A549 (cell line): ENCODE measurements around the gene PAM16. TPM values are rescaled to one million over a fixed set of nuclear protein-coding genes. Genes with fewer than 3 reads are reported as not detected.

Source experiments
- ATAC-seq, 2 experiments: fragments of 200-7000 bp in 1 of 2; fragments of >200 bp in 1 of 2; cut with Nextera tagmentation in 1 of 2; cut with Tn5 transposase in 1 of 2; 3 replicates each; pipeline versions ENCODE4 v1.8.0 to v1.9.1; 2018 to 2020; ENCODE audit warnings: mild to moderate bottlenecking in 1 of 2, moderate library complexity in 1 of 2
- CTCF ChIA-PET: fragments of 300-600 bp; sonication (Branson Sonifier 250); formaldehyde crosslinking; extraction: SDS; loops from one replicate; lab custom pipeline; 2021; ENCODE audit warnings: antibody characterized with exemption, inconsistent platforms; lab: Yijun Ruan, JAX
- POLR2A ChIA-PET: fragments of 350-600 bp; formaldehyde crosslinking; extraction: SDS; loops from one replicate; lab custom pipeline; 2021; ENCODE audit warnings: antibody characterized with exemption, inconsistent platforms; lab: Yijun Ruan, JAX
- DNase-seq, 2 experiments: peaks; one replicate each; pipeline versions ENCODE4 v3.0.0 to v3.0.0-alpha.2; 2011 to 2016; ENCODE audit warnings: low read depth in 1 of 2, low spot score in 1 of 2
- FAIRE-seq: peaks from 2 replicates; lab custom pipeline; 2011; peaks lifted over from hg19 to GRCh38; lab: Jason Lieb, UNC
- H3K27ac ChIP-seq, 2 experiments: fragments of >200 bp; sonication (Bioruptor Twin); formaldehyde crosslinking; 3 replicates each; pipeline ENCODE4 v1.5.1; 2016 to 2017
- H3K4me1 ChIP-seq: fragments of >200 bp; sonication (Bioruptor Twin); formaldehyde crosslinking; 3 replicates; pipeline ENCODE4 v1.6.1; 2016
- H3K4me2 ChIP-seq: fragments of >200 bp; sonication (Bioruptor Twin); formaldehyde crosslinking; 3 replicates; pipeline ENCODE4 v1.6.1; 2016
- H3K4me3 ChIP-seq: fragments of >200 bp; sonication (Bioruptor Twin); formaldehyde crosslinking; 3 replicates; pipeline ENCODE4 v1.5.1; 2016
- H3K9me3 ChIP-seq: fragments of >200 bp; sonication (Bioruptor Twin); formaldehyde crosslinking; 3 replicates; pipeline ENCODE4 v1.6.1; 2016
- CHD2 ChIP-seq: fragments of 150-350 bp; IDR thresholded peaks from 2 replicates; pipeline ENCODE4 v1.6.1; 2014; ENCODE audit warnings: low read length; ENCODE audit not compliant: partially characterized antibody
- CHD4 ChIP-seq: fragments of 200-600 bp; sonication (generic); IDR thresholded peaks from 2 replicates; pipeline ENCODE4 v1.6.1; 2016; ENCODE audit warnings: antibody characterized with exemption, mild to moderate bottlenecking, borderline replicate concordance
- EHMT2 ChIP-seq: fragments of 200-600 bp; sonication (generic); IDR thresholded peaks from 2 replicates; pipeline ENCODE4 v1.6.1; 2016; ENCODE audit warnings: antibody characterized with exemption, low read depth, mild to moderate bottlenecking, moderate library complexity
- KDM1A ChIP-seq: fragments of 200-600 bp; sonication (generic); IDR thresholded peaks from 2 replicates; pipeline ENCODE4 v1.6.1; 2016; ENCODE audit warnings: low read depth, mild to moderate bottlenecking
- PBX3 ChIP-seq: IDR thresholded peaks from 2 replicates; pipeline ENCODE4 v1.6.1; 2012
- PHF8 ChIP-seq: fragments of 200-600 bp; sonication (generic); IDR thresholded peaks from 2 replicates; pipeline ENCODE4 v1.6.1; 2016; ENCODE audit warnings: low read depth, mild to moderate bottlenecking, antibody characterized with exemption, moderate library complexity, borderline replicate concordance
- RCOR1 ChIP-seq: fragments of 150-350 bp; IDR thresholded peaks from 2 replicates; pipeline ENCODE4 v1.6.1; 2014; ENCODE audit warnings: antibody characterized with exemption, low read length, low read depth
- REST ChIP-seq: fragments of 200-600 bp; sonication (generic); IDR thresholded peaks from 2 replicates; pipeline ENCODE4 v1.6.1; 2016; ENCODE audit warnings: antibody characterized with exemption, mild to moderate bottlenecking, moderate library complexity
- TFCP2L1 ChIP-seq: fragments of 250-450 bp; sonication (Bioruptor Pico); IDR thresholded peaks from 2 replicates; pipeline ENCODE4 v1.5.0; 2021; ENCODE audit warnings: mild to moderate bottlenecking
- ZFP36 ChIP-seq: fragments of 450-650 bp; IDR thresholded peaks from 2 replicates; pipeline ENCODE4 v1.6.1; 2014; ENCODE audit warnings: borderline replicate concordance; ENCODE audit not compliant: partially characterized antibody
- WGBS: methylation state at CpG from one replicate; pipeline ENCODE4 v1.1.6; 2017; ENCODE audit errors: missing lambda C conversion rate; 5-methylcytosine and 5-hydroxymethylcytosine counted together
- polyA plus RNA-seq, 4 experiments: library from polyadenylated mRNA; depleted of rRNA in 3 of 4; stranded (reverse); fragments of >200 nt; fragmentation: RNase III in 1 of 4; extraction: RNeasy Plus Mini Kit Qiagen cat#74134 plus additional on column Dnase treatment in 1 of 4; gene quantifications; 2 replicates in 3 of 4; 3 replicates in 1 of 4; pipeline ENCODE4 v1.2.3, GENCODE V29; 2011 to 2017
- TF ChIP-seq, protein P1 (sequence below): fragments of 450-650 bp; IDR thresholded peaks from 2 replicates; pipeline ENCODE4 v1.6.1; 2014; ENCODE audit warnings: antibody characterized with exemption
- TF ChIP-seq, protein P2 (sequence below): fragments of 250-450 bp; sonication (Bioruptor Pico); IDR thresholded peaks from 2 replicates; pipeline ENCODE4 v1.5.0; 2020; ENCODE audit warnings: low read depth, mild to moderate bottlenecking, moderate library complexity
- TF ChIP-seq, protein P3 (sequence below): fragments of >200 bp; sonication (Bioruptor Twin); formaldehyde crosslinking; IDR thresholded peaks from 3 replicates; pipeline ENCODE4 v1.5.1; 2016
- TF ChIP-seq, protein P4 (sequence below): IDR thresholded peaks from 2 replicates; pipeline ENCODE4 v1.6.1; 2012; ENCODE audit warnings: low read depth, borderline replicate concordance

PAM16 gene
- polyA plus RNA-seq, 2 of the 4 experiments (the other 2 are of a cell fraction), result 55.1 to 59.1 TPM

DNA sequence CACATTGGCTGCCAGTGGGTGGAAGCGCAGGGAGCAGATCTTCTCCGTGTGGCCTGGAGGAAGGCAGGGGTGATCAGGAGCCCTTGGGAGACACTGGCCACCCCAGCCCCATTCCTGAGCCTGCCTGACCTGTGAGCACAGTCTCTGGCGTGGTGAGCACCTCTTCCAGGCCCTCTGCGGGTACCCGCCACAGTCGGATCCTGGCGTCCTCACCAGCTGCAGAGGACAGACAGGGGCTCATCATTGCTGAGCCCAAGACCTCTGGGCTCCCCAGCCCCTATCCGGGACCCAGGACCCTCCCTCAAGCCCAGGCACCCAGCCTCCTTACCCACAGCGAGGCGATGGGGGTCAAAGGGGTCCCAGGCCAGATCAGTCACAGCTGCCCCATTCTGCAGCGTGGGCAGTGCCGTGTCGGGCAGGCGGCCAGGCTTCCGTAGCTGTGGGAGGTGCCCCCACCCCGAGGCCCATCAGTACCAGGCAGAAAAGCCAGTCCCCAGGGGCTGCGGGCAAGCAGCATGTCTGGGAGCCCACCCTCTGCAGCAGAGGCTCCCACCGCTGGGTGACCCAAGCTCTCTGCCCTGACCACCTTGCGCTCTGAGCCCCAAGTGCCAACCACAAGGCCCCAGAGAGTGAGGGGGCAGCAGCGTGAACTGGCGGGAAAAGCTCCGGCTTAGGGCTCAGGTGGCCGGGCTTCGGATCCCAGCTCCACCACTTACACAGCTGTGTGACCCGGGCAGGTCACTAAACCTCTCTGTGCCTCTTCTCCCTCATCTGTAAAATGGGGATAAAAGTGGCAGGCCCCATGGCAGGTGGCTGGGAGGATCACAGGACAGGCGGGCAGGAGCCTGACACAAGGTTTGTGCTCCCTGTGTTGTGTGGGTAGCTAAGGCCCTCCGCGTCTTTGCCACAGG is 10.2 kb upstream of the PAM16 start:
- DNase-seq, result no peak
- CTCF ChIA-PET, result interaction anchor here (1.1 to 14.1 kb wide), 5 partner anchors 8 to 72 kb away, joined by 3 to 833 read pairs (median 47); partner anchors contain the start of gene VASN
- WGBS, result 92% methylated on average over 28 of the region's 28 CpGs
- Histone ChIP-seq H3K4me3 (no peak overlapping the region), H3K9me3 (no peaks in the 10 kb centered on the region), H3K27ac (no peak overlapping the region), H3K4me1 (peaks cover 13% of the 10 kb centered on the region; the same call in 2 of the 3 replicates), H3K4me2 (no peak overlapping the region)
- POLR2A ChIA-PET, result no interaction called here
- ATAC-seq, result peak; percentile 7 to 35; a peak in 2 of 6 replicates
- FAIRE-seq, result no peak
- TF ChIP-seq ZFP36 (peak; percentile 54), CHD4 (no peak), KDM1A (0 out of 2 replicates have a peak, but pooled peaks have one; percentile 57)

DNA sequence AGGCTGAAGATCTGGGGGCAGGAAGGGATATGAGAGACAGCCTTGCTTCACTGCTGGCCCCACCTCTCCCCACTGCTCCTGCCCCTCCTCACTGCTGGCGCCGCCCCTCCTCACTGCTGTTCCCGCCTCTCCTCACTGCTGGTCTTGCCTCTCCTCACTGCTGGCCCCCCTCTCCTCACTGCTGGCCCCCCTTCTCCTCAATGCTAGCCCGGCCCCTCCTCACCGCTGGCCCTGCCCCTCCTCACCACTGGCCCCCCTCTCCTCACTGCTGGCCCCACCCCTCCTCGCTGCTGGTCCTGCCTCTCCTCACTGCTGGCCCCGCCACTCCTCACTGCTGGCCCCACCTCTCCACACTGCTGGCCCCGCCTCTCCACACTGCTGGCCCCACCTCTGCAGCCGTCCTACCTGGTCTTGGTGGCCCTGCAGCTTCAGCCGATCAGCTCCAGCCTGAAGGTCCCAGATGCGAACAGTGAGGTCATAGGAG is 9.5 kb upstream of the PAM16 start:
- H3K4me3 ChIP-seq, result no peak overlapping the region
- ATAC-seq (peak; percentile 79 to 92), FAIRE-seq (no peak)
- H3K4me1 ChIP-seq, result peaks cover 13% of the 10 kb centered on the region; the same call in 2 of the 3 replicates
- ChIA-PET POLR2A (no interaction called here), CTCF (interaction anchor here (0.9 to 14.1 kb wide), 5 partner anchors 9 to 39 kb away, joined by 3 to 833 read pairs (median 47); partner anchors contain the start of gene VASN)
- WGBS, result 52% methylated on average over 6 of the region's 11 CpGs
- no peaks in the 10 kb centered on the region for H3K9me3 ChIP-seq
- 0 out of 6 replicates have a peak overlapping the region, but pooled peaks of 1 of the 2 experiments have one; percentile 24 for H3K27ac ChIP-seq
- H3K4me2 ChIP-seq, result peak overlapping the region; percentile 28; the same call in 1 of the 3 replicates
- TF ChIP-seq PHF8 (no peak), TFCP2L1 (CRISPR knock-in tag) (no peak), EHMT2 (no peak), CHD2 (no peak), REST (no peak), PBX3 (no peak), RCOR1 (no peak)
- TF ChIP-seq, protein P1, sequence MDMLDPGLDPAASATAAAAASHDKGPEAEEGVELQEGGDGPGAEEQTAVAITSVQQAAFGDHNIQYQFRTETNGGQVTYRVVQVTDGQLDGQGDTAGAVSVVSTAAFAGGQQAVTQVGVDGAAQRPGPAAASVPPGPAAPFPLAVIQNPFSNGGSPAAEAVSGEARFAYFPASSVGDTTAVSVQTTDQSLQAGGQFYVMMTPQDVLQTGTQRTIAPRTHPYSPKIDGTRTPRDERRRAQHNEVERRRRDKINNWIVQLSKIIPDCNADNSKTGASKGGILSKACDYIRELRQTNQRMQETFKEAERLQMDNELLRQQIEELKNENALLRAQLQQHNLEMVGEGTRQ, result no peak
- TF ChIP-seq, protein P2, sequence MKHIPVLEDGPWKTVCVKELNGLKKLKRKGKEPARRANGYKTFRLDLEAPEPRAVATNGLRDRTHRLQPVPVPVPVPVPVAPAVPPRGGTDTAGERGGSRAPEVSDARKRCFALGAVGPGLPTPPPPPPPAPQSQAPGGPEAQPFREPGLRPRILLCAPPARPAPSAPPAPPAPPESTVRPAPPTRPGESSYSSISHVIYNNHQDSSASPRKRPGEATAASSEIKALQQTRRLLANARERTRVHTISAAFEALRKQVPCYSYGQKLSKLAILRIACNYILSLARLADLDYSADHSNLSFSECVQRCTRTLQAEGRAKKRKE, result no peak
- TF ChIP-seq, protein P3, sequence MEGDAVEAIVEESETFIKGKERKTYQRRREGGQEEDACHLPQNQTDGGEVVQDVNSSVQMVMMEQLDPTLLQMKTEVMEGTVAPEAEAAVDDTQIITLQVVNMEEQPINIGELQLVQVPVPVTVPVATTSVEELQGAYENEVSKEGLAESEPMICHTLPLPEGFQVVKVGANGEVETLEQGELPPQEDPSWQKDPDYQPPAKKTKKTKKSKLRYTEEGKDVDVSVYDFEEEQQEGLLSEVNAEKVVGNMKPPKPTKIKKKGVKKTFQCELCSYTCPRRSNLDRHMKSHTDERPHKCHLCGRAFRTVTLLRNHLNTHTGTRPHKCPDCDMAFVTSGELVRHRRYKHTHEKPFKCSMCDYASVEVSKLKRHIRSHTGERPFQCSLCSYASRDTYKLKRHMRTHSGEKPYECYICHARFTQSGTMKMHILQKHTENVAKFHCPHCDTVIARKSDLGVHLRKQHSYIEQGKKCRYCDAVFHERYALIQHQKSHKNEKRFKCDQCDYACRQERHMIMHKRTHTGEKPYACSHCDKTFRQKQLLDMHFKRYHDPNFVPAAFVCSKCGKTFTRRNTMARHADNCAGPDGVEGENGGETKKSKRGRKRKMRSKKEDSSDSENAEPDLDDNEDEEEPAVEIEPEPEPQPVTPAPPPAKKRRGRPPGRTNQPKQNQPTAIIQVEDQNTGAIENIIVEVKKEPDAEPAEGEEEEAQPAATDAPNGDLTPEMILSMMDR, result no peak
- TF ChIP-seq, protein P4, sequence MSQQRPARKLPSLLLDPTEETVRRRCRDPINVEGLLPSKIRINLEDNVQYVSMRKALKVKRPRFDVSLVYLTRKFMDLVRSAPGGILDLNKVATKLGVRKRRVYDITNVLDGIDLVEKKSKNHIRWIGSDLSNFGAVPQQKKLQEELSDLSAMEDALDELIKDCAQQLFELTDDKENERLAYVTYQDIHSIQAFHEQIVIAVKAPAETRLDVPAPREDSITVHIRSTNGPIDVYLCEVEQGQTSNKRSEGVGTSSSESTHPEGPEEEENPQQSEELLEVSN, result no peak
- TF ChIP-seq, all 56 proteins: peak for 0
- peak in 1 of 2 experiments; percentile 55 for DNase-seq
